ENCODE results near the gene MR1.

The MR1 gene

DNA sequence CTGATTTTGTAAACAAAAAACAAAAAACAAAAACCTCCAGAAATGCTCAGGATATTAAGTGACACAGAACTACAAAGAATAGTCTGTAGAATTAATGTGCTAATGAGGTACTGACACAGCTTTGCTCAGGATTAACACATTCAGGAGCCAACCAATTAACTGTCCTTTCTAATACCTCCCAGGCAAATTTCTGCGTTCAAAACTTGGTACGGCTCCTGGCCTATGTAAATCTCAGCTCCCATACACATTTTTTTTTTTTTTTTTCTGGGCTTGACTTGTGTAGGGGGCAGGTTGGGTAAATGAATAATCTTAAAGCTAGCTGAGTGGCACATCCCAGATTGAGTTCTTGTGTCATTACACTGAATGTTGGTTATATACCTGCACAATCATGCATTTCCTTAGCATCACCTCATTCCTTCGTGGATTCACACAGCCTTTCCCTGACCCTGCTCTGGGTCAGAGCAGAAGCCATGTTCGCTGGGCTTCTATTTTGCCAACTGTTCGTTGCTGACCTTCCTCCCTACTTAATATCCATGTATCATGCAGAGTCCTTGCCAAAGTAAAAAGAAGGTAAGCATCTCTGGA is 42.1 kb downstream of the MR1 start:
- Histone ChIP-seq H3K4me1 (ENCODE audit: control insufficient read depth, insufficient read depth, low read length) (peaks cover 14% of the 10 kb centered on the region), H3K9me3 (ENCODE audit: control insufficient read depth, low read length) (no peaks in the 10 kb centered on the region), H3K27me3 (replicated peaks; ENCODE audit: control insufficient read depth, insufficient read depth, low read length) (no peaks in the 10 kb centered on the region), H3K36me3 (ENCODE audit: control insufficient read depth, insufficient read depth, low read length, severe bottlenecking) (no peaks in the 10 kb centered on the region), H3K9ac (ENCODE audit: low read length) (no peak overlapping the region), H3K4me3 (ENCODE audit: low read length) (no peak overlapping the region)
- no peak for DNase-seq (ENCODE audit: low read depth)

DNA sequence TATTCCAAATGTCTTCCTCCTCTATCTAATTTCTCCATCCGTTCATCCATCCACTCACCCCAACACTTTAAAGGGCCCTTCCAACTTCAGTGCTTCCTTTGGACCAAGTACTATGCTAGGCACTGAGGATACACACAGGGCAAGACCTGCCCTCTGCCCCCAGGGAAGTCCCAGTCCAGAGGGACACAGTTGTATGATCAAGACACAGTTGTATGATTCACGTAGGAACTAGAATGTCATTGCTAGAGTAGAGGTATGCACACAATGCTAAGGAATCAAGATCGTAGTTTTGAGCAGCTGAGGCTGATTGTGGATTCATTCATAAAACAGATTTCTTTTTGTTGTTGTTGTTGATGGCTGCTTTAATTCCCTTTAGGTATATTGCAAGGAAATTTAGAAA is 43.1 kb downstream of the MR1 start:
- H3K9me3 ChIP-seq (ENCODE audit: control insufficient read depth, low read length): no peaks in the 10 kb centered on the region
- no peak overlapping the region for H3K4me3 ChIP-seq (ENCODE audit: low read length)
- no peaks in the 10 kb centered on the region for H3K27me3 ChIP-seq (replicated peaks; ENCODE audit: control insufficient read depth, insufficient read depth, low read length)
- peaks cover 14% of the 10 kb centered on the region for H3K4me1 ChIP-seq (ENCODE audit: control insufficient read depth, insufficient read depth, low read length)
- H3K9ac ChIP-seq (ENCODE audit: low read length): no peak overlapping the region
- H3K36me3 ChIP-seq (ENCODE audit: control insufficient read depth, insufficient read depth, low read length, severe bottlenecking): no peaks in the 10 kb centered on the region
- no peak for DNase-seq (ENCODE audit: low read depth)

DNA sequence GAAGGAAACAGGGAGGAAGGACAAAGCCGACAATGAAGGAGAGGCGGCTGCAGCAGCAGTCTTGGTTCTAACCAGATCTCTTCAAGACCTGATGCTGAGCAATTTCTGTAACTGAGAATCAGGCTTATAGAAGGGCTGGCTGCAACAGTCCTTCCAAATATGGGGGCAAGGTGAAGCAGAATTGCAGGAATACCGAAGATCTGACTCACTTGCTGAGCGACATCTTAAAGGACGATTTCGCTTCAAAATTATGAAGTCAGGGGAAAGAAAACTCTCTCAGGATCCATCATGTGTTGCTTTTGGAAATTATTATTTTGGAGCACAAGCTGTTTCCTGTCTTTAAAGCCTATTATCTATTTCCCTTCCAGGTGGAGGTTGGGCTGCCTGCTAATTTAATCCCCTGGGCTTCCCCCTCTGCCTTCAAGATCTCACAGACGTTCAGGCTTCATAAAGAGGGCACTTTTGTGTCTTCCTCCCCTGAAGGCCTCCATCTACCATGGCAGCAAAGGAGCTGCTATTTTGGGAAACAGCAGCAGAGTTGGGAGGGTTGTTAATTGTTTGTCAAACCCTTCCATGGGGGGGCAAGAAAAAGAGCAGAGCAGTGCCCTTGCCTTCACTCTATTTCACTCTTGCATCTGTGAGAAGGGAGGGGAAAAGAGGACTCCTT is 43.9 kb downstream of the MR1 start:
- H3K9ac ChIP-seq (ENCODE audit: low read length): peak overlapping the region; percentile 27
- H3K27me3 ChIP-seq (replicated peaks; ENCODE audit: control insufficient read depth, insufficient read depth, low read length): no peaks in the 10 kb centered on the region
- H3K4me3 ChIP-seq (ENCODE audit: low read length): peak overlapping the region; percentile 23
- DNase-seq (ENCODE audit: low read depth): peak; percentile 38
- peaks cover 14% of the 10 kb centered on the region for H3K4me1 ChIP-seq (ENCODE audit: control insufficient read depth, insufficient read depth, low read length)
- H3K9me3 ChIP-seq (ENCODE audit: control insufficient read depth, low read length): no peaks in the 10 kb centered on the region
- no peaks in the 10 kb centered on the region for H3K36me3 ChIP-seq (ENCODE audit: control insufficient read depth, insufficient read depth, low read length, severe bottlenecking)

DNA sequence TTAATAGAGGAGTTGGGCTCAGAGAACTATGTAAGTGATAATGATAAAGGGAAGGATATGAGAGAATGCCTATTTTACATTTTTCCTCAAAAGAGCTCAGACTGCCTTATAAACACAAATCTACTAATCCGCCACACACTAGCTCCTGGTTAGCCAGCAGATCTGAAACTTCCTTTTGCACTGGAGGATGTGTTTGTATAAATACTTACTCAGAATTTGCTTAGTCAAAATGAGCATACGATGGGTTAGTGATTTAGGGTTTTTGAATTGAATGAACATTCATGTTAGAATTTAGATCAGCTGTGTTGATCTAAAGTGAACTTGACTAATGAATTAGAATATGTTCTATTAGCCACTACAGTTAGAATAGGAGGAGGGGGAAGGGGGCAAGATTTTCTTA is 45.6 kb downstream of the MR1 start:
- Histone ChIP-seq H3K36me3 (ENCODE audit: control insufficient read depth, insufficient read depth, low read length, severe bottlenecking) (no peaks in the 10 kb centered on the region), H3K9me3 (ENCODE audit: control insufficient read depth, low read length) (no peaks in the 10 kb centered on the region), H3K27me3 (replicated peaks; ENCODE audit: control insufficient read depth, insufficient read depth, low read length) (no peaks in the 10 kb centered on the region), H3K9ac (ENCODE audit: low read length) (no peak overlapping the region), H3K4me1 (ENCODE audit: control insufficient read depth, insufficient read depth, low read length) (peaks cover 17% of the 10 kb centered on the region), H3K4me3 (ENCODE audit: low read length) (no peak overlapping the region)
- no peak for DNase-seq (ENCODE audit: low read depth)

DNA sequence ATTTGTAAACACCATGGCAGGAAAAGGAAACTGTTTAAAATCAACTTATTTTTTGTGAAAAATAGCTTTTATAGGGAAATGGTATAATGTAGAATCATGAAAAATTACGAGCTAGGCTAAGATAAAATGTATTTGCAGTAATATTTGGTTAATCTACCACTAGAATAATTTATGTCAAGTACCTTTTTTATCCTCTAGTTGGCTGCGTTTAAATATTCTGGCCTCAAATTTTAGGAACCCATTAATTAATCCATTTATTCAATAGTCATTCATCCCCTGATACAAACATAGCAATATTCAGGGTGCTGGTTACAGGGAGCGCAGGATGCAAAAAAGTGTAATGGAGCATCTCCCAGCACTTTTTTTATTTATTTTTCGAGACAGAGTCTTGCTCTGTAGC is 46.1 kb downstream of the MR1 start:
- DNase-seq (ENCODE audit: low read depth): no peak
- Histone ChIP-seq H3K4me3 (ENCODE audit: low read length) (no peak overlapping the region), H3K4me1 (ENCODE audit: control insufficient read depth, insufficient read depth, low read length) (peaks cover 17% of the 10 kb centered on the region), H3K9ac (ENCODE audit: low read length) (no peak overlapping the region), H3K27me3 (replicated peaks; ENCODE audit: control insufficient read depth, insufficient read depth, low read length) (no peaks in the 10 kb centered on the region), H3K36me3 (ENCODE audit: control insufficient read depth, insufficient read depth, low read length, severe bottlenecking) (no peaks in the 10 kb centered on the region), H3K9me3 (ENCODE audit: control insufficient read depth, low read length) (no peaks in the 10 kb centered on the region)

DNA sequence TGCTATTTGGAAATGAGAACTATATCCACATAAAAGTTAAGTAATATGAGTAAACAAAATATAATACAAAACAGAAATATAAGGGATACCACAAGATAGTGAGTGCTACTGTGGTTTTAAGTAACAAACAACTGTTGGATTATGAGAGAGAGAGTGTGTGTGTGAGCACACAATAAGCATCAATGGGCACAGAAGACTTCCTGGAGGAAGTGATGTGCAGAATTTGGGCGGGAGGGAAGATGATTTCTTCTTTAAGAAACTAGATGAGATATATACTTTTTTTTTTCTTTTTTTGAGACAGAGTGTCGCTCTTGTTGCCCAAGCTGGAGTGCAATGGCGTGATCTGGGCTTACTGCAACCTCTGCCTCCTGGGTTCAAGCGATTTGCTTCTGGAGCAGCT is 46.8 kb downstream of the MR1 start:
- DNase-seq (ENCODE audit: low read depth): no peak
- H3K9ac ChIP-seq (ENCODE audit: low read length): no peak overlapping the region

DNA sequence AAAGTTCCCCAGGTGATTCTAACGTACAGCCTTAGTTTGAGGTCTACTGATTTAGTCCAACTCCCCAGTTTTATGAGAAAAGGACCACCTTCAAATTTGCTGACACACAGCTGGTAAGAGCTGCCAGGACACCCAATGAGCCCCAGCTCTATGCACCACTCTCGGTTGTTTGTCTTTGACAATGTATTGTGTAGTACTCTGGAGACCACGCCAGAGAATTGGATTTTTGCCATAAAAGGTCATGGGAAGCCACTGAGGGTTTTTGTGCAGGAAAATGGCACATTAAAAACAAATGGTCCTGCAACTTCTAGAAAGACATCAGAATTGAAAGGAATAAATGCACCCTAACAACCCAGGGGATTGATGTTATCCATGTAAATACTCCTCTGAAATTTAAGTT is 47.6 kb downstream of the MR1 start:
- Histone ChIP-seq H3K4me3 (ENCODE audit: low read length) (no peak overlapping the region), H3K9ac (ENCODE audit: low read length) (no peak overlapping the region), H3K36me3 (ENCODE audit: control insufficient read depth, insufficient read depth, low read length, severe bottlenecking) (no peaks in the 10 kb centered on the region), H3K4me1 (ENCODE audit: control insufficient read depth, insufficient read depth, low read length) (peaks cover 17% of the 10 kb centered on the region), H3K9me3 (ENCODE audit: control insufficient read depth, low read length) (no peaks in the 10 kb centered on the region), H3K27me3 (replicated peaks; ENCODE audit: control insufficient read depth, insufficient read depth, low read length) (no peaks in the 10 kb centered on the region)
- no peak for DNase-seq (ENCODE audit: low read depth)

More for the DNA sequence above, 46.8 kb downstream of the MR1 start:
- Histone ChIP-seq H3K27me3 (replicated peaks; ENCODE audit: control insufficient read depth, insufficient read depth, low read length) (no peaks in the 10 kb centered on the region), H3K9me3 (ENCODE audit: control insufficient read depth, low read length) (no peaks in the 10 kb centered on the region), H3K4me3 (ENCODE audit: low read length) (no peak overlapping the region), H3K4me1 (ENCODE audit: control insufficient read depth, insufficient read depth, low read length) (peaks cover 17% of the 10 kb centered on the region), H3K36me3 (ENCODE audit: control insufficient read depth, insufficient read depth, low read length, severe bottlenecking) (no peaks in the 10 kb centered on the region)

DNA sequence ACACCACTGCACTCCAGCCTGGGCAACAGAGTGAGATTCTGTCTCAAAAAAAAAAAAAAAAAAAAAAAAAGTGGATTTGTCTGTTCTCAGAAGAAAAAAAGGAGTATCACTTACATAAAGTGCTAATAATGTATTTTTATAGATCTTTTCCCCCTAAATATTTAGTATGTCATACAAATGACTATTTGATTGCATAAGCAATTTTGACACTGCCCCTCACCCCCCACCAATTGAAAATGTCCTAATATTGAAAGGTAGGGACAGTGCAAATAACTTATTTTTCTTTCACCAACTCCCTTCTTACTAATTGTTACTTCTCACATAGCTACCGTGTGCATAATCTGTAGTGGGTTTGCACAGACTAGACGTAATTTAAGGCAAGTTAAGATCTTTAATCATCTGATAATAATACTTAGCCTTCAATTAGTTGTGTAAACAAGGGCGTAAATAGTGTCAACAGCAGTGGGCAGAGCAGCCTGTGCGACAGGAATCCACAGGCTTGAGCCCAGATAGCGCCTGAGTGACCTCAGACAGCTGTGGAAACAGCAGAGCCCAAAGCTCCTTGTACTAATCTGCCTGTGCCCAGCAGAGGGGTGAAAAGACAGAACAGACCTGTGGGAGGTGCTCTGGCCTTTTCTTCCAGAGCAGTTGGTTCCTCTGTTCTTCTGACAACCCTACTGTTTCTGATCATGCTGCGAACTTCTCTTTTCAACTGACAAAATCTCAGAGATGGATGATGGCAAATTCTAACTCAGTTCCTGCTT is 50.2 kb downstream of the MR1 start:
- no peaks in the 10 kb centered on the region for H3K27me3 ChIP-seq (replicated peaks; ENCODE audit: control insufficient read depth, insufficient read depth, low read length)
- DNase-seq (ENCODE audit: low read depth): no peak
- H3K4me3 ChIP-seq (ENCODE audit: low read length): no peak overlapping the region
- H3K9me3 ChIP-seq (ENCODE audit: control insufficient read depth, low read length): no peaks in the 10 kb centered on the region
- no peak overlapping the region for H3K9ac ChIP-seq (ENCODE audit: low read length)
- H3K36me3 ChIP-seq (ENCODE audit: control insufficient read depth, insufficient read depth, low read length, severe bottlenecking): no peaks in the 10 kb centered on the region
- H3K4me1 ChIP-seq (ENCODE audit: control insufficient read depth, insufficient read depth, low read length): peaks cover 19% of the 10 kb centered on the region

DNA sequence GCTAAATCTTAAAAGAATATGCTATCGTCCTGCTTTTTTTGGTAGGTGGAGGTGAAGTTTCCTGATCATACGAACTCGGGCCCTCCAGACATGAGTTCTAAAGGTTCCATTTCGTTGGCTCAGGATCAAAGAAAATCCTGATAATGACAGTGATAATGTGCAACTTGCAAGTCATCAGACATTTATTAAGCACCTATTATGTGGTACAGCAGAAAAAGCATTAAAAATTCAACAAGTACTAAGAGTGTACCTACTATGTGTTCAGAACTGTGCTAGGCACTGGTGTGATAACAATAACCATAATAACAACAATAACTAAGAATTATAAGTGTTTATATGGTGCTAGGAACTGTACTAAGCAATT is 50.8 kb downstream of the MR1 start:
- Histone ChIP-seq H3K4me1 (ENCODE audit: control insufficient read depth, insufficient read depth, low read length) (peaks cover 19% of the 10 kb centered on the region), H3K4me3 (ENCODE audit: low read length) (no peak overlapping the region), H3K9ac (ENCODE audit: low read length) (no peak overlapping the region), H3K36me3 (ENCODE audit: control insufficient read depth, insufficient read depth, low read length, severe bottlenecking) (no peaks in the 10 kb centered on the region), H3K9me3 (ENCODE audit: control insufficient read depth, low read length) (no peaks in the 10 kb centered on the region), H3K27me3 (replicated peaks; ENCODE audit: control insufficient read depth, insufficient read depth, low read length) (no peaks in the 10 kb centered on the region)
- no peak for DNase-seq (ENCODE audit: low read depth)

DNA sequence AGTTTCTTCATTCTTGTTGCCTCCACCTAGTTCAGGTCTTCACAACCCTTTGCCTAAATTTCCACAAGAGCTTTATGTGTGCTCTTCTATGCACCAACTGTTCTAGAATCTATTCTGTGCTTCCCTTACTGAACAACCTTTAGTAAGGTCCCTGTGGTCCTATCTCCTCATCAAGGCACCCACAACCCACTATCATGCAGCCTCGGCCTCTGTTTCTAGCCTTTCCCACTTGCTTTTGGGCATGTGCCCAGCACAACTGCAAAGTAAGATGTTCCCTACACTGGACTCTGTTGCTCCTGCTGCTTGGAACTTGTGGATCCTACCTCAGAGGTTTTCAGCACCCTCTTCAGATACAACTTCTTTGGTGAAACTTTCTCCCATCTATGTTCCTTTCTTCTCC is 52.3 kb downstream of the MR1 start:
- H3K36me3 ChIP-seq (ENCODE audit: control insufficient read depth, insufficient read depth, low read length, severe bottlenecking): no peaks in the 10 kb centered on the region
- no peaks in the 10 kb centered on the region for H3K27me3 ChIP-seq (replicated peaks; ENCODE audit: control insufficient read depth, insufficient read depth, low read length)
- DNase-seq (ENCODE audit: low read depth): no peak
- peaks cover 27% of the 10 kb centered on the region for H3K4me1 ChIP-seq (ENCODE audit: control insufficient read depth, insufficient read depth, low read length)
- H3K9me3 ChIP-seq (ENCODE audit: control insufficient read depth, low read length): no peaks in the 10 kb centered on the region
- no peak overlapping the region for H3K4me3 ChIP-seq (ENCODE audit: low read length)
- no peak overlapping the region for H3K9ac ChIP-seq (ENCODE audit: low read length)

DNA sequence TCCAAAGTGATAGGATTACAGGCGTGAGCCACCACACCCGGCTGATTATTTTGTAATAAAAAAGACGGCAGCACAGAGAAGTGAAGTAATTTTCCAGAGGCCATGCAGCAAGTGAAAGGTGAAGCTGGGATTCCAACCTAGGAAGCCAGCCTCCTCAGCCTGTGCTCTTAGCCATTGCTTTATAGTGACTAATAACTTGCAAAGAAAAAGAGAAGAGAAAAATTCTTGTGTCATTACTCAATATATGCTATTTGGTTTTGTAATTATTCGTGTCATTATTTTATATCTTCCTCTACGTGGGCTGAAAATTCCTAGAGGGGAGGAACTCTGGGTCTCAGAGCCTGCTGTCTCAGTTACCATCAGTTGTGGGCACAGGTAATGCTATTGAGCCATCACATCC is 53.1 kb downstream of the MR1 start:
- DNase-seq (ENCODE audit: low read depth): peak; percentile 75
- Histone ChIP-seq H3K36me3 (ENCODE audit: control insufficient read depth, insufficient read depth, low read length, severe bottlenecking) (no peaks in the 10 kb centered on the region), H3K27me3 (replicated peaks; ENCODE audit: control insufficient read depth, insufficient read depth, low read length) (no peaks in the 10 kb centered on the region), H3K9me3 (ENCODE audit: control insufficient read depth, low read length) (no peaks in the 10 kb centered on the region), H3K4me1 (ENCODE audit: control insufficient read depth, insufficient read depth, low read length) (peaks cover 34% of the 10 kb centered on the region), H3K9ac (ENCODE audit: low read length) (no peak overlapping the region), H3K4me3 (ENCODE audit: low read length) (no peak overlapping the region)

All from adipocyte (in vitro differentiated cells).